SIG-M5 treated with dmso at 0.1 percent for 504 hours (cell line): ENCODE results near the gene PLXNA4.
"Not testable (repeated sequence)": the region's sequence is repeated elsewhere in the genome, so short reads cannot be mapped to it uniquely, and the experiment has no call there.

Experiments
- DNase-seq: peaks from one replicate; lab custom pipeline; 2025; ENCODE audit not compliant: unreplicated experiment; lab: John Stamatoyannopoulos, UW

The PLXNA4 gene

DNA sequence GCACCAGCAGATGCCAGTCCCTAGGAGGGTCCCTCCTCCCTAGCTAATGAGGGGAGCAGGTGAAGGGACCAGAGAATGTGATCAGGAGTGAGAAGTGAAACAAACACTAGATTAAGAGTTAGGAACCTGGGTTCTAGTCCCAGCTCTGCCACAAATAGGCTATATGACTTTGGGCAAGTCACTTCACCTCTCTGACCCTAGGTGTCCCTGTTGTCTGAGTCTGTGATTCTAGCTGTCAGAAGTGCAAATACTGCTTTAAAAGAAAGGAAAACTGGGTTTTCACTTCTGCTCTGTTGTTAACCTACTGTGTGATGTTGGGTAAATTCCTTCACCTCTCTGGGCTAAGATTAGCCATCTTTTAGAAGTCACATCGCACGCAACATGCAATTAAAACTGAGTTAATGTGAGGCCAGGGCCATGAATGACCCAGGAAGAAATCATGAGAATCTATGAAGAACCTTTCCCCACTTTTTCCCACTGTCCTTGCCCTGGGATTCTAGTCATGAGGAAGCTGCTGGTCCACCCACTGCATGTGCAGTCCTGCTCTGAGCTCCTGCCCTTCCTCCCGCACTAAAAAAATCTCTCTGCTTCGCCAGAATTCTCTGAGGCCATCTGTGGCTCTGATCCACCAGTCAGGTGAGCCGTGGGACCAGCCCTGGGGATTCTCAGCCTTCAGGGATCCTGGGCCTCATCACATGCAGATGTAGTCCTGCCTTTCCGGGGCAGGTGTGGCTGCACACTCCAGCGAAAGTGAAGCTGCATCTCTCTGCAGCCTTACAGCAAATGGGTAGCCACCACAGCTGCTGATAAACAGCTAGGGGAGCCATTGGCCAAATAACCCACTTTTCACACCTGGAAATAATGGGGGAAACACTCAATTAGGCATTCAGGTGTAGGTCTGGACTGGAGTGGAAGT lies 181.7 kb downstream of the PLXNA4 start:
- no peak for DNase-seq

DNA sequence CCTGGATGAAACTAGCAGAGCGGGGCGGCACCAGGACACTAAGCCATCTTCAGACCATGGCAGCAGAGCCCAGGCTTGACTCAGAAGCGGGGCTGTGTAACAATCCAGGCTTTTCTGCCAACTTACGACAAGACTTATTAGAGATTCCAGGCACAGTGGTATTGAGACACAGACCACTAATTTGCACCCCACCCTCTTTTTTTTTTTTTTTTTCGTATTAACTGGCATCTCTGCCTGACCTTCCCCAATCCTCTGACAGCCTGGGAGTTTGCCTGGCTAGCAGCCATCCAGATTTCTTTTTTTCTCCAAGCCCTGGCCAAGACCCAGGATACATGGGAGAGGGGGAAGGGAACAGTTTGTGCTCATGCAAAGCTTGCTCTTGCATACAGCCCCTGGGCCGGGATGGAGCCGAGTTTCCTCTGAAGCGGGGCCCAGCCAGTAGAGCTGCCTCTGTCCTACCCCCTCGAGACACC lies 182.4 kb downstream of the PLXNA4 start:
- no peak for DNase-seq

DNA sequence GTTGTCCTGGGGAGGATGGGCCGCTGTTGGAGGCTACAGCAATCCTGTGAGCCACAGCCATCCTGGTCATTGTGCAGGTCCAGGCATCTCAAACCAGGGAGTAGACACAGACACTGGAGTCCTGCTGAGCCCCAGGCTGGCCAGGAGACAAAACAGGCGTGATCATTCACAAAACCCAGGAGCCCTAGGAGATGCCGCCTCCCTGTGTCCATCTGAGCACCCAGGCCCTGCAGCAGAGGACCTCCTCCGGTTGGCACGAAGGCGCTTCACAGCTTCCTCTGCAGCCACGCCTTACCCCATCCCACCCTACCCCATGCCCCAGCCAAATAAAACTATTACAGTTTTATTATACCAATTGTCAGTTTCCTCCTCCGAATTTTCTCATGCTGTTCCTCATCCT lies 183.6 kb downstream of the PLXNA4 start:
- DNase-seq: no peak

- DNase-seq: no peak
Observed at GRCh38 chr7:132390705-132391104, 185.6 kb downstream of the PLXNA4 start.

- DNase-seq: not testable (repeated sequence)
Observed at GRCh38 chr7:132390049-132390448, 186.2 kb downstream of the PLXNA4 start.

DNA sequence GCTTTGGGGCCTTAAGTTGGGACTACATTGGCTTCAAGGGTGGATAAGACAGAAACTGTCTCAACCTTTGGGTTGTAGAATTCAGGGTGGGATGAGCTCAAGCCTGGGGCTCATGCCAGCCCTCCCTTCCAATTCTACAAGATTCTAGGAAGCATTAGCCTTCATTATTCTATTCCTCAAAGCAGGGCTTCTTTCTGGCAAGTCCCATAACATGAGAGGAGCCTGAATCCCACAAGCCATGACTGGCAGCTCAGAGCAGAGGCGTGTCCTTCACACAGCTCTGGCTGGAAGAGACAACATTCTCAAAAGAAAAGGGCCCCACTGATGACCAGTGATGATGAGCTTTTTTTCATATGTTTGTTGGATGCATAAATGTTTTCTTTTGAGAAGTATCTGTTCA lies 187.6 kb downstream of the PLXNA4 start:
- no peak for DNase-seq

DNA sequence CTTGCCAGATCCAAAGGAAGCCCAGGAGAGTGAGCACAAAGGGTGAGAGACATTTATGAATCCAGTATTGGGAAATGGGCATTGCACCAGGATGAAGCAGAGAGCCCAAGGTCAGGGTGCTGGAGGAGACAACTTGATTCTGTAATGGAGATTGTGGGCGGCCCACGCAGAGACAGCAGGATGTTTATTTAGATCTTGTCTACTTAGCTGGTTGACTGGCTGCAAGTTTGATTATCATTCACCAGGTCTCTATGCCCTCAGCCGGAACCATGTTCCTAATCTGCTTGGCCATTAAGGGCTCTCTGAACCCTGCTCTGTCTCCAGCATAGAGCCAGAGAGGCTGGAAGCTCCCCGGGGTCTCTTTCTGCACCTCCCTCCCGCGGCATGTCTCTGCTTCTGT lies 188.7 kb downstream of the PLXNA4 start:
- no peak for DNase-seq

DNA sequence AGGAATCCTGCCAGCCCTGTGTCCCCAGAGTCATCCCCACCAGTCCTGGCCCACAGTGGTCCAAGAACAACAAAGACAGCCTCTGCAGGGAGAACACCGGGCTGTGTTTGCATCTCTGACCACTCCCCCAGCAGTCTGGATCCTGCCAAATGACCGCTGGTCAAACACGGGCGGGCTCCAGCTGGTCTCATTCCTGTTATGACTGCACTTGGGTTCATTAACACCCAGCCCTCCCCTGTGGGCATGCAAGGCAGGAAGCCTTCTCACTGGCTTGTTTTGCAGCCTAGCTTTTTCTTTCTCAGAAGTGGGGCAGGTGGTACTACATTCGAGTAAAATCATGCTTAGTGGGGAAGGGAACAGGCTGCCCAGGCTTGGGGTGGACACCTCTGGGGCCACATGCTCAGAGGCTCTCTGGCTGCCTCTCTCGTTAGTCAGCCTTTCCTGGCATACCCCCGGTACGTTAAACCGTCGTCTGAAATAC lies 190.0 kb downstream of the PLXNA4 start:
- DNase-seq: no peak

DNA sequence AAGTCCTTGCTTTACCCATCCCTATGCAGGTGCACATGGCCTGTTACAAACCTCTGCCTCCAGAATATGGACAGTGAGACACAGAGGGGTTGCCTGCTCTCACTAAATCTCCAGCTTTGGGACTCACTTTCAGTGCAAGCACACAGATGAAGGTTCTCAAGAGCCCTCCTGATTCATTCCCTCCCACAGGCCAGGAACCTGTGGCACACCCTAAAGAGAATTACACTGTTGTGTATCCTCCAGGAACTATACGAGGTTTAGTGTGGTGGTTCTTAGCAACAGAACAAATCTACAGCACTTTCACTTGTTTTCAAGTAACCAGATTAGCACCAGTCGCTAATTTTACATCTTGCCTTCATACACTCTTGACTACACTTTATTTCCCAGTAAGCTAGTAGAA lies 192.3 kb downstream of the PLXNA4 start:
- no peak for DNase-seq

- DNase-seq: no peak
Observed at GRCh38 chr7:132381742-132382472, 194.4 kb downstream of the PLXNA4 start.

- no peak for DNase-seq
Observed at GRCh38 chr7:132380059-132380458, 196.2 kb downstream of the PLXNA4 start.

- no peak for DNase-seq
Observed at GRCh38 chr7:132379292-132379691, 197.0 kb downstream of the PLXNA4 start.

GRCh38 chr7:132377703-132378584 lies 198.3 kb downstream of the PLXNA4 start:
- DNase-seq: no peak

- no peak for DNase-seq
Observed at GRCh38 chr7:132377015-132377414, 199.3 kb downstream of the PLXNA4 start.

DNA sequence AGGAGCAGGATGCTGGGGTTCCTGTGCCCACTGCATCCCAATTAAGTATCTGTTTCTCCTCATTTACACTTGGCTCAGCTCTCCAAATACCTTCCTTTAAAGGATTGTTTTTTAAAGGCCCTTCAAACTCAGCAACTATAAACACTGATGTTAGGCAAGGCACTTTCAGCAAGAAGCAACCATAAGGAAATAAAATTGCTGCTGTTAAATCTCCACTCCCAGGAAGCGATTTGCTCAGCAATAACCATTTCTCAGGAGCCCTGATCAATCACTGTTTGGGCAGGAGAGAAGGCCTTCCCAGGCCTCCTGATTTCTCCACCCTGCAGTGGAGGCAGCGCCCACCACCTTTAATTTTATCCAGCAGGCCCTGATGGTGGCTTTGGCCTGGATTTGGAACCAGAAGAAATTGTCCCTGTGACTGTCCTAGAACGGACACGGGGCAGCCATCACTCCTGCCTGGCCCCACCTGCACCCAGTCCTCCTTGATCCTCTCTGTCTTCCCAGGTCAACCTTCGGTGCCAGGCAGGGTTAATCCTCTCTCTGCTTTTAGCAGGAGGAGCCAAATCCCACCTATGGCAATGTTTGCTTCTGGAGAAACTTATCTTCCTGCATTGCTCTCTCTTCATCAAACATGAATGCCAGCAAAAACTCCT lies 199.8 kb downstream of the PLXNA4 start:
- no peak for DNase-seq

- DNase-seq: no peak
Observed at GRCh38 chr7:132373879-132374278, 202.4 kb downstream of the PLXNA4 start.

DNA sequence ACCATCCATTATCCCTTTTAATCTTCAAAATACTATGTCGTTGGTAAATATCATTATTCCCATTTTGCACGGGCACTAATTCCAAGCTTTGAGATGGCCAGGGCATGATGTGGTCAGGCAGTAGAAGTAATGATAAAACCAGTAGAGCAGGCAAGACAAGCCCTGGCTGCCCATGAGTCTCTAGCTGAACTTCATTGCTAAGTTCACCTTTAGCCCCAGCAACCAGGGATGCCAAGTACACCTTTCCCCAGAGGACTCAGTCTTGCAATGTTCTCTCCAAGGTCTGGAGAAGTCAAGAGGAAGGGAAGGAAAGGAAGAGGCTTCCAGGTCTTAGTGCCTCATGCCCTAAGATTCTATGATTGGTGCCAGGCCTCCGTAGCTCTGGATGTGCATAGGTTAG lies 203.2 kb downstream of the PLXNA4 start:
- peak; percentile 14 for DNase-seq

DNA sequence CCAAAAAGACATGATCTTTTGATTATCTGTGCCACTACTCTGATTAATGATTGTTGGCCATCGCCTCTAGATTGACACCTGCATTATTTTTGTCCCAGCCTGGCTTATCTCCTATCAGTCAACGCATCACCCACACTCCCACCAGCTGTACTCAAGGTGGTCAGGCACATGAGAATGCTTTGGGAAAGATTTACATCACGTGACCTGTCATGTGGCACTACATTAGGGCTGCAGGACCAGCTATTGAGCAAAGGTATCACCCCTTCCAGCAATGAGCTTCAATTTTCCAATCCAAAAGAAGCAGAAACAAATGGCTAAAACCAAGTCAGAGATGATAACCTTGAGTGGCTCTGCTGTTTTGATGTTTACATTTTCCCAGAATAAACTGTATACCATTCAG lies 204.3 kb downstream of the PLXNA4 start:
- no peak for DNase-seq

GRCh38 chr7:132368246-132368900 lies 207.9 kb downstream of the PLXNA4 start:
- no peak for DNase-seq

GRCh38 chr7:132367795-132368194 lies 208.5 kb downstream of the PLXNA4 start:
- DNase-seq: no peak
